GM04504 (cell line): ENCODE data around the gene SYNE2.

Experiments
- DNase-seq: peaks from one replicate; pipeline ENCODE4 v3.0.0-alpha.2; 2012; ENCODE audit warnings: low read depth

The SYNE2 gene

DNA sequence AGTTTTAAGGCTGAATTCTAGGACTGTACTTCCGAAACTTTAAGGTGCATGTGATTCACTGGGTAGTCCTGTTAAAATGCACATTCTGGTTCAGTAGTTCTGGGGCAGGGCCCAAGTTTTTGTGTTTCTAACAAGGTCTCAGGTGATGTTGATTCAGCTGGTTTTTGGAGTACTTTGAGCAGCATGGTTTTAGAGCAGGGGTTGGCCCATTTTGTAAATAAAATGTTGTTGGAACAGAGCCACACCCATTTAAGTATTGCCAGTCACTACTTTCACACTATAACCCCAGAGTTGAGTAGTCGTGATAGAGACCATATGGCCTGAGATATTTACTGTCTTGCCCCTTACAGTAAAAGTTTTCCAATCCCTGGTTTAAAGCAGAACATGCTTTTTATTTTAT, 111.3 kb downstream of the SYNE2 start:
- no peak for DNase-seq

DNA sequence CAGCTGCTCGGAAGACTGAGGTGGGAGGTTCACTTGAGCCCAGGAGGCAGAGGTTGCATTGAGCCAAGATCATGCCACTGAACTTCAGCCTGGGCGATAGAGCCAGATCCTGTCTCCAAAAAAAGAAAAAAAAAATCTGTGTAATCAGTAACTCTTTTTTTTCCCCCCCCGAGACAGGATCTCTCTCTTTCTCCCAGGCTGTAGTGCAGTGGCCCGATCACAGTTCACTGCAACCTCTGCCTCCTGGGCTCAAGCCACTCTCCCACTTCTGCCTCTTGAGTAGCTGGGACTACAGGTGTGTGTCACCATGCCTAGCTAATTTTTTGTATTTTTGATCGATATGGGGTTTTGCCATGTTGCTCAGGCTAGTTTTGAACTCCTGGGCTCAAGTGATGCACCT, 113.6 kb downstream of the SYNE2 start:
- no peak for DNase-seq

DNA sequence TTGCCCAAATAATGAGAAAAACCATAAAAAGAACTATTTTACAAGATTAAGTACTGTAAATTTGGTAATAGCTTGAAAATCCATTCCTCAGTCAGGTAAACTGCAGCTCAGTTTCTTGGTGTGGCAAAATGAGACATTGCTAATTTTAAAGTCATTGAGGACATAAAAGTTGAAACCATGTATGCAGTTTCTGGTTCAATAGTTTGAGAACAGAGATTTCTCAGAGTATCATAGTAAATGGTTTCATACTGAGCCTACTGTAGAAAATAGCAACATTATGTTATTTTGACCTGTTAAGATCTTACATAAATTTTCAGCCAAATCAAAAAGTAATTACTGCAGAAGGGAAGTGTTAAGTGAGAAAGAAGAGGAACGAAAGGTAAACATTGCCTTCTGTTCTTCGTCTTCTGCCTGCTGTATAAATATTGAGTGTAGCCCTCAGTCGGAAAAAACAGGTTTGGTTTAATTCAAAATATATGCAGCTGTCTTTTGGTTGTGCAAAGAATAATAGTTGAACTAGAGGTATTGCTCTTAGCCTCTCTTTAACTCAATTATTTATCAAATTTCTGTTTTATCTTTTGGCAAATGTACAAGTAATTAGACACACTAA, 119.6 kb downstream of the SYNE2 start:
- no peak for DNase-seq

DNA sequence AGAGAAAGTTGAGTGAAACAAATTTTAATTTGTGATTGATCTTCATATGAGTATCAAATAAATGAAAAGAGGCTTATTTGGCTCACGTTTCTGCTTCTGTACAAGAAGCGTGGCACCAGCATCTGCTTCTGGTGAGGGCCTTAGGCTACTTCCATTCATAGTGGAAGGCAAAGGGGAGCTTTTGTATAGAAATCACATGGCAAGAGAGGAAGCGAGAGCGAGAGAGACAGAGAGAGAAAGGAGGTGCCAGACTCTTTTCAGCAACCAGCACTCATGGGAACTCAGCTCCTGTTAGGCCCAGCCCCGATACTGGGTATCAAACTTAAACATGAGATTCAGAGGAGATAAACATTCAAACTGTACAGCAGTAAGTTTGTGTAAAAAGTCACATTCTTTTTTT, 121.4 kb downstream of the SYNE2 start:
- DNase-seq, result no peak

DNA sequence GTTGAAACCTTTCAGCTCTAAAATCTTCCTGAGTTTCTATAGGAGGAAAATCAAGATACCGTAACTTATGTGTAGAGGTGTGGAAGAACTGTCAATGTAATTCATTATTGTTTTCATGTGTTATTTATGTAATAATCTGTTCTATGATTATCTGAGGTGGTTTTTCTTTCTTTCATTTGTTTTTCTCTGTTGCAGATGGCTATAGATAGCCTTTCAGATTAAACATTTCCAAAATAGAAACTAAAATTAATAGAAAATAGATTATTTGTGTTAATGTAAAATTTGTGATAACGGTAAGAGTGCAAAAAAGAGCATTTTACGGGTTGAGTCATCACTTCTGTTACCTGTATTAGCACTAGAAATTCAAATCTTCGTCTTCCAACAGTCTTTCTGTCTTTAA, 128.8 kb downstream of the SYNE2 start:
- no peak for DNase-seq

DNA sequence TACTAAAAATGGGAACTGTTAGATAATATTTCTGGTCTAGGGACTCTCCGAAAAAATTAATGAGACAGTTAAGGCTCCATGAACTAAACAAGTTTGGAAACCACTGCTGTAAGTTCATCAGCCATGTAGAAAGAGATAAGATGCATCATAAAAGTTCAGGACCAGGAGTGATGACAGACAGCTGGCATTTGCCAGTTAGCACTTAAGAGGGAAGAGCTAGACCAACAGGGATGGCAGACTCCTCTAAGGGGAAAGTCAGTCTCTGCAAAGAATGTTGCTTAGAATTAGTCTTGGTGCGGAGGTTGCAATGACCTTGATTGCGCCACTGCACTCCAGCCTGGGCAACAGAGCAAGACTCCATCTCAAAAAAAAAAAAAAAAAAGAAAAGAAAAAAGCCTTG, 129.4 kb downstream of the SYNE2 start:
- no peak for DNase-seq

DNA sequence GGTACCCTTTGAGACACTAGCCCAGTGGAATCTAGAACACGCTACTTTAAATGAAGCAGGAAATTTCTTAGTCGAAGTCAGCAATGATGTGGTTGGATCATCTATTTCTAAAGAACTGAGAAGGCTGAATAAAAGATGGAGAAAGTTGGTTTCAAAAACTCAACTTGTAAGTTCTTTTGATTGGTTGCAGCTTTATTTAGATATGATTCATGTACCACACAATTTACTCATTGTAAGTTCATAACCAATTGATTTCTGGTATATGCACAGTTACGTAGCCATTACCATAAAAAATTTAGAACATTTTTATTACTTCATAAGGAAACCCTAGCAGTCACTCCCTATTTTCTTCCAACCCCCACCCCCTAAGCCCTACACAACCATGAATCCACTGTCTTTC, 129.8 kb downstream of the SYNE2 start:
- DNase-seq, result no peak

DNA sequence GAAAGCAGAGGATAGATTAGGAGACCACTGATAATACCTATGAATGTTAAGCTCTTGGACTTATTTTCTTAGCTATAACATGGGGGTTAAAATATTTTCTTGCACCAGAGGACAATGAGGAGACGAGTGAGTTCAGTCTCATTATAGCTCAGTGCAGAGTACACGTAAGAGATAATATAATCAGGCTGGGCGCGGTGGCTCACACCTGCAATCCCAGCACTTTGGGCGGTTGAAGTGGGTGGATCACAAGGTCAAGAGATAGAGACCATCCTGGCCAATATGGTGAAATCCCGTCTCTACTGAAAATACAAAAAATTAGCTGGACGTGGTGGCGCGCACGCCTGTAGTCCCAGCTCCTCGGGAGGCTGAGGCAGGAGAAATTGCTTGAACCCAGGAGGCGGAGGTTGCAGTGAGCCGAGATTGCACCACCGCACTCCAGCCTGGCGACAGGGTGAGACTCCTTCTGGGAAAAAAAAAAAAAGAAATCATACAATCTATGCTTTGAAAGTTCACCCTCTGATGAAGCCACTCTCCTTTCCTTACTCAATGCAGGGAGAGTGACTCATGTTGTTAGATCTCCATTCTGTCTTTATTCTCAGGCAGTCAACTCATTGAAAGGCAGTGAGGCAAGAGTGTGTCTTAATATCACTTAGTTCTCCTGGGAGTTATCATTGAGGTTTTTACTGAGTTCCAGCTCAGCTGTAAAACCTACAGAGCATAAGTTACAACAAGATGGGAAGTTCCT, 134.2 kb downstream of the SYNE2 start:
- DNase-seq, result peak; percentile 53

DNA sequence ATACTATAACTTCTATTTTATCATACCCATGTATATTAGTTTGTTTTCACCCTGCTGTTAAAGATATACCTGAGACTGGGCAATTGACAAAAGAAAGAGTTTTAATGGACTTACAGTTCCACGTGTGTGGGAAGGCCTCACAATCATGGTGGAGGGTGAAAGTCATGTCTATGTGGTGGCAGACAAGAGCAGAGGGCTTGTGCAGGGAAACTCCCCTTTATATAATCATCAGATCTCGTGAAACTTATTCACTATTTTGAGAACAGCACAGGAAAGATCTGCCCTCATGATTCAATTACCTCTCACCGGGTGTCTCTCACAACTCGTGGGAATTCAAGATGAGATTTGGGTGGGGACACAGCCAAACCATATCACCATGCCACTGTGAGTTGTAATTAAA, 135.8 kb downstream of the SYNE2 start:
- no peak for DNase-seq

DNA sequence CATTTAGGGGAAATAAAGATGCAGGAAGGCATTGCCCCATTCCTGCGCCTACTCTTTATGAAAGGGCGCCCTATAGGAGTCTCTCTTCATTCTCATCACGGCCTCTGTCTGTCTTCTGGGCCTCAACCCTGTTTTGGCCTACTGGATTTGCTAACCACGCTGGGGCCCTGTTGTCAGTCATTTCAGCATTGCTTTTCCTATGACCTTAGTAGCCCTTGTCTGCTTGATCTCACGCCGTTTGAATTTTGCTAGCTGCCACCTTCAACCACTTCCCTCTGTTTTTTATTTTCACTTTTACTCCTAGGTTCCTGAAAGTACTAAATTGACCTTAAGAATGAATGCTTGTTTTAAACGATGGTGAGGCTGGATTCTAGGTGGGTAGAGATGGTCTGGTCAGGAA, 139.0 kb downstream of the SYNE2 start:
- no peak for DNase-seq

DNA sequence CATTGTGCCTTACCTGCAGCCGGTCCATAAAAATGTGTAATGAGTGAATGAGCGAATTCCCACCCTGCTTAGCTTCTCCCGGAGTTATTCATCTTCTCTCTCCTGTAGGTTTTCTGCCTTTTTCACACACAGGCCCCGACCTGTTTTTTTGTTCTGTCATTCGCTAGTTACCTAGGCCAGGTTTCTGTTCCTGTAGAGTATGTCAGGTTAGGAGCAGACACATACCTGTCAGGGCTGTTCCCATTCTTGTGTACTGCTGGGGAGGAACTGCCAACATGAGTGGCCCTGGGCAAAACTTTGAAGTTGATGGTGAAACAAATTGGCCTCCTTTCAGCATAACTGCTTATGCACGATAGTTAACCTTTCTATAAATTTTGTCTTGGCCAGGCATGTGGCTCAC, 140.1 kb downstream of the SYNE2 start:
- DNase-seq, result no peak

DNA sequence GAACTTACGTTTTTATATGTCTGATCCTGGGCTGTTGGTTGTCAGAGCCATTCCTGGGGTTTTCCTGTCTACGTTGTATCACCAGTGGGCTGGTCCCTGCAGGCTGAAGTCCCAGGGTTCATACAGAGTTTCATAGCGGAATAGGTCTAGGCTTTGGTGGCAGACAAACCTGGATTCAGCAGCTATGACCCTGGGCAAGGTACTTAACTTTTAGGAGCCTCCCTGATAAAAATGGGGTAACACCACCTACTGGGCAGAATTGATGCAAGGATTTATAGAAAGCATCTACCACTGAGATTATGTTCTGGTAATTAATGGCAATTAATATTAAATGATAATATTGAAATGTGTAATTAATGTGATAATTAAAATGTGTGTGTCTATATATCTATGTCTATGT, 141.2 kb downstream of the SYNE2 start:
- DNase-seq, result no peak

DNA sequence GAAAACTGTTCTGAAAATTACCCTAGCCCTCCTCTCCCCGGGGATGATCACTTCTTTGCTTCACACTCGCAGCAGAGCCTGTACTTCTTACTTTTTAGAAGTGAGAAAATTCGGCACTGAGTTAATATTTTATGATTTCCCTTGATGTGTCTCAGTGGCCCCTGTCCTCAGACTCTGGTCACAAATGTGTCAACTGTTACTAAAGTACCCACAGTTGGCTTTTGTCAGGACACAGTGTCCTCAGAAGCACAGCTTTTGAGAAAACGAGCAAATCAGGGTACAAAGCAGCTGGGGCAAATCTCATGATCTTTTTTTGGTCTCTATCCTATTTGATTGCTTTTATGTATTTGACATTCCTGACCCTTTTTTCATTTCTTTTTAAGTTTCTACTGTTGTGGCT, 142.5 kb downstream of the SYNE2 start:
- no peak for DNase-seq

DNA sequence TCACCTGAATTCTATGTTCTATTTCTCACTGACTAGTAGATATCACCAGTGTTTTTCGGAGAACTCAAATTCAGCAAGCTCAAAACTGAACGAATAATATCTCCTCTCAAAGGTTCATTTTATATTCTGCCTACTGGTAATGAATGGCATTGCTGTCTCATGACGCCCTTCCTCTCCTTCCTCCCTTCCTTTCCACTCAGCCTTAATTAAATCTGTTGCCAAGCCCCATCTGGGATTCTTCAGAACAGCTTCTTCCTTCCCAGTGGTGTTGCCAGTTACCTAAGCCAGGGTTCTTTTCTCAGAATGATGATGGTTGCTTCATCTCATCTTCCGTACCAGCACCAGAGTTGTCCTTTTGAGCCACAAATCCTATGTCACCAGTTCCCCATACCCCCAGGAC, 143.2 kb downstream of the SYNE2 start:
- DNase-seq, result no peak

DNA sequence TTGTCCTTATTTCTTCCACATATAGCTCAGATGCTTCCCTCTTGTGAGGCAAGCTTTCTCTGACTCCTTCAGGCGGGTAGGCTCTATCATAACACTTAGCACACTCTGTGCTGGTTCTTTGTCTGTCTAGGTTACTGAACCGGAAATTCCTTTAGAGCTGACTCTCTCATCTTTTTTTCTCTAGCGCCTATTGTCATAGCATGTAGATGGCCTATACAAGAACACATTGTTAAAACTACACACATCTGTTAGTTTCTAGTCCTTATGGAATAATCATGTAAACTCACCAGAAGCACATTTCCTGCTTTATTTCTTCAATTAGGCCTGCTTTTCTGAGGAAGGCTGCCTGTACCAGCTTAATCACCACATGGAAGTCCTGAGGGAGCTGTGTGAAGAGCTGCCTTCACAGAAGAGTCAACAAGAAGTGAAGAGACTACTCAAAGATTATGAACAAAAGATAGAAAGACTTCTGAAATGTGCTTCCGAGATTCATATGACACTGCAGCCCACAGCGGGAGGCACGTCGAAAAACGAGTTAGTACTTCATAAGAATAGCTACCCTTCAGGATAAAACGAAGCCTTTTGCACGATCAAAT, 143.9 kb downstream of the SYNE2 start:
- DNase-seq, result no peak

DNA sequence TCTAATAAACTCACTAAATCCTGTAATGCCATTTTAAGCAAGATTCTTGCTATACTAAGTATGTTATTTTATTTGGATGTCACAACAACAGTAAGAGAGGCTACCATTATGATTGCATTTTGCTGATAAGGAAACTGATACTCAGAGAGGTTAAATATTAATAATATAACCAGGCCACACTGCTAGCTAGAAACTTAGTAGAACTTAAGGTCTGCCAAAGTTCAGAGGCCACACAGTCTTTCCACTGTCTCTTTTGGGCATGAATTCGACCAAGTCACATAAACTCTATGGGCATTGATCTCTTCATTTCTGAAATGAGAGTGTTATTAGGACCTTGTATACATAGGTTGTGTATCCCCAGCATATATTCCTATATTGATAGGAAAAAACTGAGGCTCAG, 147.9 kb downstream of the SYNE2 start:
- DNase-seq, result no peak

DNA sequence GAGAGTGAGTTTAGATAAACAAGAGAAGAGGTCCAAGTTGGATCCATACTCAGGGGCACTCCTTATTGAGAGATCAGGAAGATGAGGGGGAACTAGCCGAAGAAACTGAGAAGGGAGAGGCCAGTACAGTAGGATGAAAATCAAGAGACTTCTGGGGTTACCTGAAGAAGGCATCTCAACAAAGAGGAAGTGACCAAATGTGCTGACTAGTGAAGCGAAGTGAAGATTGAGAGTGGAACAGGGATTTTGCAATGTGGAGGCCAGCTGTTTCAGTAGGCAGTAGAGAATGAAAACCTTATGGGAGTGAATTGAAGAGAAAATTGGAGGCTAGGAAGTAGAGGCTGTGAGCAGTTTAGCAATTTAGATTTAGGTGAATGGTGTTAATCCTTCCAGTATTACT, 153.0 kb downstream of the SYNE2 start:
- no peak for DNase-seq

DNA sequence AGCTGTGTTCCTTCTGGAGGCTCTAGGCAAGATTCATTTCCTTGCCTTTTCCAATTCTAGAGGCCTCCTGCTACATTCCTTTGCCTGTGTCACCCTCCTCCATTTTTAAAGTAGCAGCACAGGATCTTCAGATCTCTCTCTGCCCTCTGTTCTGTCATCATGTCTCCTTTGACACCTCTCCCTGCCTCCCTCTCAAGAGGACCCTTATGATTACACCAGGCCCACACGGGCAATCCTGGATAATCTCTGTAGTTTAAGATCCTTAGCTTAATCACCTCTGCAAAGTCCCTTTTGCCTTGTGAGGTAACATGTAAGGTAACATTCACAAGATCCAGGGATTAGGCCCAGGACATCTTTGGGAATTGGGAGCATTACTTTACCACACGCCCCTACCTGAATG, 155.2 kb downstream of the SYNE2 start:
- DNase-seq, result no peak

DNA sequence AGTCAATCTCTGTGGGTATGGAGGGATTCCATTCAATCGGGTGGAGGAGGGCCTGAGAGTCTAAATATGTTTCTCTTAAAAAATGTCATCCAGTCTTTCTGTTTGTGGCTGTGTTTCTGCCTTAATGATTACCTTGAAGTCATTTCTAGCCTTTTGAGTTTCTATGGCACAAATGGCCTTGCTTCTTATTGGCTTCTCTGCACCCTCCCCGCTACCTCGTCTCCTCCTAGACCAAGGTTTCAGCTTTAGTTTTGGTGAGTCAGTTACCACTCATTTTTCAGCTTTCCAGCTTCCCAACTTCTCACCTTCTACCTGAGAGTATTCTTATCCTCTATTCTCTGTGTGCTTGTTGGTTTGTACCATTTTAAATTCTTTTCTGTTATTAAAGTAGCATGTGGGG, 159.2 kb downstream of the SYNE2 start:
- DNase-seq, result no peak

DNA sequence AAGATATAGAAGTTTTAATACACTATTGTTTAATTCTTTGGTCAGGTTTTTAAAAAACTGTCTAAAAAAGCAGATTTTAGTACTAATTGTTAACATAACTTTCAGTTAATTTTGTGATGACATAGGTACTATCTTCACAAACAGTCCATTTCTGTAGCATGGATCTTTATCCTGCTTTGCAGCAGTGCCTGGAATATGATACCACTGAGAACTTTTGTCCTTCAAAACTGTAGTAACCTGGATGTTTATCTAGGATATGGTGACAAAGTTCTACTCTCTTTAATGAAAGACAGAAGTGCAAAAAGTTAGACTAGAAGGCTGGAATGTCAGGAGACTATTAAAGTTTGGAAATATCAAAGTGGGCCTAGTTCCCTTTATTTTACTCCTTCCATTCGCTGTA, 159.9 kb downstream of the SYNE2 start:
- no peak for DNase-seq

DNA sequence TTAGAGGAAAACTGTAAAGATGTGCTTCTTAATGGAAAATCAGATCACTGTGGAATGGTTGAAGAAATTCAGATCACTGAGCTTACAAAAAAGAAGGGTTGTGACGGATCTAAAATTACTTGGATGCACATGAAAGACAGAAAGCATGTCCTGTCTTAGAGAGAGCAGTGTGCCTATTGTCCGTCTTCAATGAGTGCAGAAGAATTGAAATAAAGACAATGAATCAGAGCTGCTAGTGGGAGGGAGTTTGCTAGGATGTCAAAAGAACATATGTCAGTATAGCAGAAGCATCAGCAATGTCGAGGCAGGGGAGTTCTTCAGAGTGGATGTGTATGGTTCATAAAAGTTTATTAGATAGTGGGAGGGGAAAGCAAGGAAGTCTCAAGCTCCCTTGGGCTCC, 172.7 kb downstream of the SYNE2 start:
- DNase-seq, result no peak

DNA sequence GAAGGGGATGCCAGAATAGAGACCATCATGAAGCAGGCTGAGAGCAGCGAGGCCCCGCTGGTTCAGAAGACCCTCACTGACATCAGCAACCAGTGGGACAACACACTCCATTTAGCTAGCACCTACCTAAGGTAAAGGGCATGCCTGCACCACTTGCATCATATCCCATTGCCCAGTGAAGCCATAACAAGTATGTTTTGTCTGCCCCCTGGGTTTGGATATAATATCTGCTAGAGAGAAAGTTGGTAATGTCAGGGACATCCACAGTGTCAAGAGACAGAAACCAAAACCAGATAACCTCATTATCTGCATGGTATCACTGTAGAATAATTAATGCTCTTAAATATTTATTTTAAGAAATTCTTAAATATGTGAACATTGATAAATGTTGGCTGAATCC, 173.8 kb downstream of the SYNE2 start:
- no peak for DNase-seq

DNA sequence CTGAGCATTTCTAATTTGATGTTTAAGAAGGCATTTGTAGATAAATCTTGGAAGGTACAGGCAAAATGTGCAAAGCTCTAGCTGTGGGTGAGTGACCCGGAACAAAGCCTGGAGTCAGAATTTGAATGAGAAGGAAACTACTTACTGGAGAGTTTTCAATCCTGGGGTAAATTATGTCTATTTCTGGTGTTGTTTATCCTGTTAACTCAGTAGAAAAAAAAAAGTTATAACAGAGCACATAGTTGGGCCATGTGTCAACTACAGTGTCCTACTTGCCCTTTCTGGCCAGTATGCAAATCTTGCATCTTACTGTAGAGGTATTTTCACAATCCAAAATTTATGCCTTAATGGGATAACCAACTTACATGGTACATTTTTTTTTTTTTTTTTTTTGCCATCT, 182.3 kb downstream of the SYNE2 start:
- peak; percentile 22 for DNase-seq
